Esophagus squamous epithelium (tissue), 5 donors: ENCODE measurements around the gene USP17L5. TPM values are rescaled to one million over a fixed set of nuclear protein-coding genes. Genes with fewer than 3 reads are reported as not detected.
"Not testable (repeated sequence)": the region's sequence is repeated elsewhere in the genome, so short reads cannot be mapped to it uniquely, and the experiment has no call there.

Experiments used
- DNase-seq: peaks from one replicate; lab custom pipeline; 2025; lab: John Stamatoyannopoulos, UW
- H3K27ac ChIP-seq, 4 donors: fragments of 200-600 bp; sonication (generic); one replicate each; pipeline ENCODE4 v1.5.1; 2016 to 2019; ENCODE audit warnings: mild to moderate bottlenecking in 1 of 4
- H3K27me3 ChIP-seq, 4 donors: fragments of 200-600 bp; sonication (generic); 1 replicate in 3 of 4; 2 replicates in 1 of 4; pipeline versions ENCODE4 v1.5.1 to v1.6.0; 2017 to 2021; ENCODE audit warnings: antibody characterized with exemption in 1 of 4
- H3K36me3 ChIP-seq, 3 donors: fragments of 200-600 bp; sonication (generic); one replicate each; pipeline ENCODE4 v1.5.1; 2016 to 2019
- H3K4me1 ChIP-seq, 3 donors: fragments of 200-600 bp; sonication (generic); one replicate each; pipeline ENCODE4 v1.5.1; 2017 to 2019
- H3K4me3 ChIP-seq, 4 donors: fragments of 200-600 bp; sonication (generic); 1 replicate in 3 of 4; 2 replicates in 1 of 4; pipeline ENCODE4 v1.5.1; 2016 to 2019; ENCODE audit warnings: mild to moderate bottlenecking in 2 of 4, moderate library complexity in 1 of 4
- H3K9me3 ChIP-seq, 3 donors: fragments of 200-600 bp; sonication (generic); one replicate each; pipeline ENCODE4 v1.5.1; 2016 to 2019
- WGBS, 2 donors: methylation state at CpG; one replicate each; pipeline ENCODE4 v1.1.5; 2018; 5-methylcytosine and 5-hydroxymethylcytosine counted together
- intact Hi-C: fragments of 100-400 bp; cut with DNase I; formaldehyde crosslinking; loops from one replicate; pipeline ENCODE4 v1.15.0; 2022
- total RNA-seq, 4 donors: library from RNA; depleted of rRNA; stranded (reverse); fragments of >200 nt; gene quantifications; one replicate each; pipeline ENCODE4 v1.1.0, GENCODE V29; 2016
- donor health status: DM: yes; HTN: yes; CAD: no.

USP17L5 gene
- not detected for total RNA-seq

- DNase-seq, H3K27ac ChIP-seq, H3K27me3 ChIP-seq, H3K4me3 ChIP-seq, H3K4me1 ChIP-seq, H3K9me3 ChIP-seq, H3K36me3 ChIP-seq, intact Hi-C loops: not testable (repeated sequence)
- WGBS, 2 donors = no CpG with 5 or more reads among the region's 15 CpGs
These were observed at the start of gene USP17L5 for GRCh38 chr4:9339103-9339502. TSS of gene USP17L5 (plus strand) at chr4:9339403. CDS start at chr4:9339403, 0 bp downstream.

- 80 to 83% methylated on average over 4 to 5 of the region's 13 CpGs for WGBS, 2 donors
- intact Hi-C loops = not testable (repeated sequence)
These were observed 15.0 kb upstream of the USP17L5 start for GRCh38 chr4:9324191-9324590.

GRCh38 chr4:9324865-9325264, 14.3 kb upstream of the USP17L5 start, which contains the start of gene USP17L24:
TSS of gene USP17L24 (plus strand) at chr4:9325165. CDS start at chr4:9325165, 0 bp downstream.
- H3K4me3 ChIP-seq, H3K27ac ChIP-seq, H3K27me3 ChIP-seq, DNase-seq, H3K9me3 ChIP-seq, intact Hi-C loops, H3K36me3 ChIP-seq, H3K4me1 ChIP-seq: not testable (repeated sequence)
- WGBS, 2 donors = no CpG with 5 or more reads among the region's 15 CpGs

More at GRCh38 chr4:9324191-9324590, 15.0 kb upstream of the USP17L5 start:
- not testable (repeated sequence) for H3K27me3 ChIP-seq, H3K36me3 ChIP-seq, H3K27ac ChIP-seq, DNase-seq, H3K4me1 ChIP-seq, H3K9me3 ChIP-seq, H3K4me3 ChIP-seq

GRCh38 chr4:9329611-9330010, 9.6 kb upstream of the USP17L5 start, which contains the start of gene USP17L25:
TSS of gene USP17L25 (plus strand) at chr4:9329911. CDS start at chr4:9329911, 0 bp downstream.
- not testable (repeated sequence) for H3K27me3 ChIP-seq

GRCh38 chr4:9334358-9334757, 4.8 kb upstream of the USP17L5 start, which contains the start of gene USP17L26:
TSS of gene USP17L26 (plus strand) at chr4:9334658. CDS start at chr4:9334658, 0 bp downstream.
- H3K36me3 ChIP-seq, DNase-seq, H3K27ac ChIP-seq, intact Hi-C loops, H3K27me3 ChIP-seq, H3K4me3 ChIP-seq, H3K9me3 ChIP-seq, H3K4me1 ChIP-seq: not testable (repeated sequence)
- WGBS, 2 donors = no CpG with 5 or more reads among the region's 15 CpGs

More at GRCh38 chr4:9329611-9330010, 9.6 kb upstream of the USP17L5 start, which contains the start of gene USP17L25:
- H3K27ac ChIP-seq, intact Hi-C loops, DNase-seq, H3K9me3 ChIP-seq, H3K4me1 ChIP-seq, H3K4me3 ChIP-seq, H3K36me3 ChIP-seq: not testable (repeated sequence)
- no CpG with 5 or more reads among the region's 15 CpGs for WGBS, 2 donors

- H3K4me1 ChIP-seq, H3K27me3 ChIP-seq, DNase-seq, H3K9me3 ChIP-seq, H3K27ac ChIP-seq, H3K4me3 ChIP-seq, intact Hi-C loops, H3K36me3 ChIP-seq: not testable (repeated sequence)
- WGBS, 2 donors = no CpG with 5 or more reads among the region's 15 CpGs
These were observed 4.6 kb downstream of the USP17L5 start, which contains the start of gene USP17L27 for GRCh38 chr4:9343848-9344247. TSS of gene USP17L27 (plus strand) at chr4:9344148. CDS start at chr4:9344148, 0 bp downstream.

- H3K27me3 ChIP-seq, intact Hi-C loops, DNase-seq, H3K27ac ChIP-seq, H3K9me3 ChIP-seq, H3K36me3 ChIP-seq, H3K4me3 ChIP-seq, H3K4me1 ChIP-seq: not testable (repeated sequence)
- WGBS, 2 donors = no CpG with 5 or more reads among the region's 15 CpGs
These were observed 9.4 kb downstream of the USP17L5 start, which contains the start of gene USP17L28 for GRCh38 chr4:9348593-9348992. TSS of gene USP17L28 (plus strand) at chr4:9348893. CDS start at chr4:9348893, 0 bp downstream.

- H3K4me1 ChIP-seq, H3K4me3 ChIP-seq, H3K9me3 ChIP-seq, H3K36me3 ChIP-seq, H3K27ac ChIP-seq, H3K27me3 ChIP-seq, intact Hi-C loops, DNase-seq: not testable (repeated sequence)
- WGBS, 2 donors = no CpG with 5 or more reads among the region's 18 CpGs
These were observed 11.7 kb downstream of the USP17L5 start for GRCh38 chr4:9350866-9351265.

- WGBS, 2 donors = no CpG with 5 or more reads among the region's 15 CpGs
- H3K4me3 ChIP-seq, H3K9me3 ChIP-seq, H3K36me3 ChIP-seq, intact Hi-C loops, H3K27ac ChIP-seq, H3K4me1 ChIP-seq, DNase-seq, H3K27me3 ChIP-seq: not testable (repeated sequence)
These were observed 14.1 kb downstream of the USP17L5 start, which contains the start of gene USP17L29 for GRCh38 chr4:9353338-9353737. TSS of gene USP17L29 (plus strand) at chr4:9353638. CDS start at chr4:9353638, 0 bp downstream.

GRCh38 chr4:9362829-9363228, 23.6 kb downstream of the USP17L5 start, which contains the start of gene USP17L30:
TSS of gene USP17L30 (plus strand) at chr4:9363129. CDS start at chr4:9363129, 0 bp downstream.
- DNase-seq, H3K9me3 ChIP-seq, H3K36me3 ChIP-seq, H3K4me3 ChIP-seq, H3K27me3 ChIP-seq, intact Hi-C loops, H3K4me1 ChIP-seq, H3K27ac ChIP-seq: not testable (repeated sequence)
- no CpG with 5 or more reads among the region's 15 CpGs for WGBS, 2 donors

GRCh38 chr4:9379881-9380280, 40.7 kb downstream of the USP17L5 start:
- H3K27ac ChIP-seq, DNase-seq, H3K36me3 ChIP-seq, H3K27me3 ChIP-seq, H3K4me1 ChIP-seq, H3K4me3 ChIP-seq, intact Hi-C loops, H3K9me3 ChIP-seq: not testable (repeated sequence)
- WGBS, 2 donors = 57% methylated on average over 1 of the region's 1 CpG; no CpG with 5 or more reads in 1 of the 2 donors
